Thyroid gland (tissue), 4 donors: ENCODE results near the gene CREM. TPM values are rescaled to one million over a fixed set of nuclear protein-coding genes. Genes with fewer than 3 reads are reported as not detected.
"Not testable (repeated sequence)": the region's sequence is repeated elsewhere in the genome, so short reads cannot be mapped to it uniquely, and the experiment has no call there.

ENCODE experiments used
- DNase-seq, 2 donors: peaks; one replicate each; pipeline ENCODE4 v3.0.0-alpha.2; 2019
- H3K27ac ChIP-seq, 3 donors: fragments of 200-600 bp; sonication (generic); 1 replicate in 2 of 3; 2 replicates in 1 of 3; pipeline ENCODE4 v1.5.1; 2016 to 2019; ENCODE audit warnings: mild to moderate bottlenecking in 1 of 3, moderate library complexity in 1 of 3
- H3K27me3 ChIP-seq: fragments of 200-600 bp; sonication (generic); one replicate; pipeline ENCODE4 v1.5.1; 2019
- H3K36me3 ChIP-seq, 2 donors: fragments of 200-600 bp; sonication (generic); one replicate each; pipeline ENCODE4 v1.5.1; 2016 to 2019
- H3K4me1 ChIP-seq, 2 donors: fragments of 200-600 bp; sonication (generic); one replicate each; pipeline ENCODE4 v1.5.1; 2017 to 2019
- H3K4me3 ChIP-seq, 3 donors: fragments of 200-600 bp; sonication (generic); replicated peaks in 1 of 3; 1 replicate in 2 of 3; 2 replicates in 1 of 3; pipeline ENCODE4 v1.5.1; 2016; ENCODE audit warnings: mild to moderate bottlenecking in 1 of 3
- H3K9me3 ChIP-seq: fragments of 200-600 bp; sonication (generic); one replicate; pipeline ENCODE4 v1.5.1; 2017
- POLR2A ChIP-seq, 2 donors: fragments of 450-650 bp; IDR thresholded peaks; one replicate each; pipeline ENCODE4 v1.6.1; 2017; ENCODE audit warnings: antibody characterized with exemption in 2 of 2, mild to moderate bottlenecking in 2 of 2, moderate library complexity in 1 of 2
- WGBS, 2 donors: methylation state at CpG; one replicate each; pipeline ENCODE4 v1.1.5; 2017; 5-methylcytosine and 5-hydroxymethylcytosine counted together
- intact Hi-C: fragments of 100-400 bp; cut with DNase I; formaldehyde crosslinking; loops from one replicate; pipeline ENCODE4 v1.15.1; 2023
- total RNA-seq, 4 donors: library from RNA; depleted of rRNA; stranded (reverse); fragments of >200 nt; gene quantifications; one replicate each; pipeline ENCODE4 v1.2.3, GENCODE V29; 2016
- TF ChIP-seq, protein P1 (sequence below), 6 experiments: fragments of 200-600 bp in 3 of 6; fragments of 450-650 bp in 3 of 6; sonication (generic) in 3 of 6; IDR thresholded peaks; one replicate each; pipeline ENCODE4 v1.5.1; 2016 to 2019; ENCODE audit warnings: antibody characterized with exemption in 6 of 6, mild to moderate bottlenecking in 2 of 6, inconsistent platforms in 1 of 6, moderate library complexity in 1 of 6

Gene CREM
- 10 to 100 TPM; 39.9 to 64.4 (median 50.5) TPM for total RNA-seq

DNA sequence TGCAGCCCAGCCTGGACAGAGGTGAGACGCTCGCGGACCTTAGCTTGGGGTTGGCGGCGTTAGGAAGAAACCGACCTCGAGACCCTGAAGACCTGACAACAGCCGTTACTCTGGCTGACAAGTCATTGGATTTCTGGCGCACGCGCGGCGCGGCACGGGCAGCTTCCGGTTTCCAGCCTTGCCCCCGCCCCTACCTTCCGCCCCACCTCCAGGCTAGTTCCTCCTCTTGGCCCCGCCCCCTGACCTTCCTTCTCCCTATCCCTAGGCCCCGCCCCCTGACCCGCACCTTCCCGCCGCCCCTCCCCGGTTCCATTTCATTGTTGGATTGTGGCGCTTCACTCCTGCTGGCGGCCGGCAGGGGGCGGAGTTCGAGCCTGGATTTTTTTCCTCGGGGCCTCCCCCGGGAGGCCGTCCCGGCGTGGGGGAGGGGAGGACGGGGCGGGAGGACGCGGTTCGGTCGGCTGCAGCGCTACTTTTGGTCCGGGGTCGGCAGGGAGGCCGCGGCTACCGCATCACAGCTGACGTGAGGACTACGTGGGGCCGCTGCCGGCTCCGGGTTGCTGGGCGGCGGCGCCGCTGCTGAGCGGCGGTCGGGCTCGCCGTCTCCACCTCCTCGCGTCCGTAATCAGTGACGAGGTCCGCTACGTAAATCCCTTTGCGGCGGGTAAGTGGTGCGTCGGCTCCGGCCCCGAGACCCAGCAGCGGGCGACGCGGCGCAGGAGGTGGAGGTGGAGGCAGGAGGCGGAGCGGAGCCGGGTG is at the start of gene CREM:
CREM (plus strand) TSS at position 317 of the 759 bp plus-strand sequence. CDS start 10,990 bp downstream, outside the sequence.
- Histone ChIP-seq H3K4me1 (peaks cover 19 to 39% of the 10 kb centered on the region in 2 donors), H3K27ac (peak within 1 kb of the TSS; percentile 98 to 99 (median 99)), H3K27me3 (no peaks in the 10 kb centered on the region), H3K9me3 (no peaks in the 10 kb centered on the region), H3K4me3 (peak within 1 kb of the TSS; percentile 64 to 96 (median 80)), H3K36me3 (no peaks in the 10 kb centered on the region)
- TF ChIP-seq POLR2A (IDR thresholded peaks at IDR 0.05), result peak; percentile 96 to 100
- TF ChIP-seq, protein P1, sequence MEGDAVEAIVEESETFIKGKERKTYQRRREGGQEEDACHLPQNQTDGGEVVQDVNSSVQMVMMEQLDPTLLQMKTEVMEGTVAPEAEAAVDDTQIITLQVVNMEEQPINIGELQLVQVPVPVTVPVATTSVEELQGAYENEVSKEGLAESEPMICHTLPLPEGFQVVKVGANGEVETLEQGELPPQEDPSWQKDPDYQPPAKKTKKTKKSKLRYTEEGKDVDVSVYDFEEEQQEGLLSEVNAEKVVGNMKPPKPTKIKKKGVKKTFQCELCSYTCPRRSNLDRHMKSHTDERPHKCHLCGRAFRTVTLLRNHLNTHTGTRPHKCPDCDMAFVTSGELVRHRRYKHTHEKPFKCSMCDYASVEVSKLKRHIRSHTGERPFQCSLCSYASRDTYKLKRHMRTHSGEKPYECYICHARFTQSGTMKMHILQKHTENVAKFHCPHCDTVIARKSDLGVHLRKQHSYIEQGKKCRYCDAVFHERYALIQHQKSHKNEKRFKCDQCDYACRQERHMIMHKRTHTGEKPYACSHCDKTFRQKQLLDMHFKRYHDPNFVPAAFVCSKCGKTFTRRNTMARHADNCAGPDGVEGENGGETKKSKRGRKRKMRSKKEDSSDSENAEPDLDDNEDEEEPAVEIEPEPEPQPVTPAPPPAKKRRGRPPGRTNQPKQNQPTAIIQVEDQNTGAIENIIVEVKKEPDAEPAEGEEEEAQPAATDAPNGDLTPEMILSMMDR (IDR thresholded peaks at IDR 0.05), result peak; percentile 77 to 94 (median 86)
- DNase-seq, result peak; percentile 100
- WGBS, 2 donors, result 4 to 7% methylated on average over 22 to 37 of the region's 80 CpGs
- intact Hi-C loops, result loop anchor here (10.0 kb wide), 1 partner anchor 208 kb away; the partner anchor contains the start of gene CCNY

DNA sequence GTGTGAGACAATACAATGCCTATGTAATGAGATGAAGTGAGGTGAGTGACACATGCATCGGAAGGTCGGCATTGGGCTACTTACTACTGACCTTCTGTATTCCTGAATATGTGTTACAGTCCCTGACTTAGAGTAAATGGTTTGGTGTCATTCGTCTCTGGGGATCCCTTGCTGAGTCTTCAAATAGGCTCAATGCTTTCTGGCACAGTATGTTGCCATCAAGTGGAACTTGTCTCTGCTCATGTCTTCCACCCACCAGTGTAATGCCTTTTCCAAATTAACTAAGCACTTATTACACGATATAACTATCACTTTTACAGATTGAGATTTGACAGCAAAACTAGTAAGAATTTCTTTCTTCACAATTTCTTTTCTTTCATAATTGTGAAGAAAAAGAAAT is 47.4 kb upstream of the CREM start:
- H3K9me3 ChIP-seq, result no peaks in the 10 kb centered on the region
- DNase-seq, result no peak
- H3K4me1 ChIP-seq, result no peaks in the 10 kb centered on the region
- no peaks in the 10 kb centered on the region for H3K36me3 ChIP-seq
- H3K27ac ChIP-seq, result no peak overlapping the region
- intact Hi-C loops, result no loop called here
- 91 to 98% methylated on average over 4 of the region's 4 CpGs for WGBS, 2 donors
- no peaks in the 10 kb centered on the region for H3K27me3 ChIP-seq
- no peak for TF ChIP-seq POLR2A (IDR thresholded peaks at IDR 0.05)
- TF ChIP-seq, protein P1 (IDR thresholded peaks at IDR 0.05), result no peak
- no peak overlapping the region for H3K4me3 ChIP-seq

DNA sequence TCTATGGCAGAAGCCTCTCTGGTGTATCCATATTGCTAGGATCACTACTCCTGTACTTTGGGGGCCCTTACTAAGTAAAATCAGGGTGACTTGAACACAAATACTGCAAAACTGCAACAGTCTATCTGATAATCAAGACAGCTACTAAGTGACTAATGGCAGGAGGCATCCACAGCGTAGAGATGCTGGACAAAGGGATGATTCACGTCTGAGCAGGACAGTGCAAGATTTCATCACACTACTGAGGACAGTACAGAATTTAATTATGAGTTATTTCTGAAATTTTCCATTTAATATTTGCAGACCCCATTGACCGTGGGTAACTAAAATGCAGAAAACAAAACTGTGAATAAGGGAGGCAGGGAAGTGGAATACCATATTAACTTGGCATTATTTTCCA is 46.9 kb upstream of the CREM start:
- TF ChIP-seq POLR2A (IDR thresholded peaks at IDR 0.05), result no peak
- TF ChIP-seq, protein P1 (IDR thresholded peaks at IDR 0.05), result no peak

DNA sequence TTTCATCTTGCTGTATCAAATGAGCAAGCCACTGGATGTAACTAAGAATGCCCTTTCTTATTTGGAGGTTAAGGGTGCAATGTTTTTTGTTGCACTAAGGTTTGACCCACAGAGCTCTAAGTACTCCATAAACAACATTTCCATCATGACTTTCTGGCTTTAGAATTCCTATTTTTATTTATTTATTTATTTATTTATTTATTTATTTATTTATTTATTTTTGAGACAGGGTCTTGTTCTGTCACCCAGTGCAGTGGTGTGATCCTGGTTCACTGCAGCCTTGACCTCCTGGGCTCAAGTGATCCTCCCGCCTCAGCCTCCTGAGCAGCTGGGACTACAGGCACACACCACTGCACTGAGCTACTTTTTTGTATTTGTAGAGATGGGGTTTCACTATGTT is 46.4 kb upstream of the CREM start:
- 100% methylated on average over 1 of the region's 1 CpG for WGBS, 2 donors

More for the DNA sequence above, 46.9 kb upstream of the CREM start:
- no peak for DNase-seq
- 90 to 94% methylated on average over 3 of the region's 3 CpGs for WGBS, 2 donors
- Histone ChIP-seq H3K36me3 (no peaks in the 10 kb centered on the region), H3K27ac (no peak overlapping the region), H3K4me3 (no peak overlapping the region), H3K27me3 (no peaks in the 10 kb centered on the region), H3K9me3 (no peaks in the 10 kb centered on the region), H3K4me1 (no peaks in the 10 kb centered on the region)
- intact Hi-C loops, result no loop called here

DNA sequence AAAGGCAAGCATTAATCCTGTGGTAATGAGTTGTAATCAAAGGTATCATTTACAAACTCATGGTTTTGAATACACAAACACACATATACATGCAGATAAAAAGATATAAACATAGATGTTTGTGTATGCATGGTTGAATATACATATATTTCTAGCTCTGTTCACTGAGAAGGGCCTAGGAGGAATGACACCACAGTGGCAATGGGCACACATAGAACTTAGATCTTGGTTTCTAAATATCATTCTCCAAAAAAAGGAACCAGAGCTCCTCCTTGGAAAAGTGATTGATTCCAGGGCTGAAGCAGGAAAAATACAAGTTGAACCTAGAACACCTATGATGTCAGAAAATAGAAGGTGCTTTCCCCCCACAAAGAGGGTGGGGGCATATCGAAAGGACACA is 43.4 kb upstream of the CREM start:
- no peak for TF ChIP-seq POLR2A (IDR thresholded peaks at IDR 0.05)
- TF ChIP-seq, protein P1 (IDR thresholded peaks at IDR 0.05), result no peak
- Histone ChIP-seq H3K36me3 (no peaks in the 10 kb centered on the region), H3K27ac (no peak overlapping the region), H3K4me1 (peaks cover 0 to 9% of the 10 kb centered on the region in 2 donors), H3K27me3 (no peaks in the 10 kb centered on the region), H3K9me3 (no peaks in the 10 kb centered on the region), H3K4me3 (no peak overlapping the region)
- no peak for DNase-seq
- intact Hi-C loops, result no loop called here
- 91 to 96% methylated on average over 1 of the region's 1 CpG for WGBS, 2 donors

More for the DNA sequence above, 46.4 kb upstream of the CREM start:
- H3K4me1 ChIP-seq, H3K36me3 ChIP-seq, H3K27me3 ChIP-seq, intact Hi-C loops, H3K4me3 ChIP-seq, H3K27ac ChIP-seq, DNase-seq, H3K9me3 ChIP-seq: not testable (repeated sequence)
